HEK293T (cell line): ENCODE results near the gene TLCD2.

Source experiments
- BHLHE40 ChIP-seq: fragments of 450-650 bp; IDR thresholded peaks from 2 replicates; pipeline ENCODE4 v1.6.1; 2016; ENCODE audit warnings: mild to moderate bottlenecking, moderate library complexity, borderline replicate concordance
- FOXM1 ChIP-seq: fragments of 450-650 bp; IDR thresholded peaks from 2 replicates; pipeline ENCODE4 v1.6.1; 2017; ENCODE audit warnings: mild to moderate bottlenecking, borderline replicate concordance
- HDGF ChIP-seq: fragments of 450-650 bp; IDR thresholded peaks from 2 replicates; pipeline ENCODE4 v1.6.1; 2017; ENCODE audit warnings: antibody characterized with exemption, borderline replicate concordance
- LEF1 ChIP-seq: fragments of 450-650 bp; IDR thresholded peaks from 2 replicates; pipeline ENCODE4 v1.6.1; 2017; ENCODE audit warnings: mild to moderate bottlenecking, borderline replicate concordance
- NFRKB ChIP-seq: fragments of 450-650 bp; IDR thresholded peaks from 2 replicates; pipeline ENCODE4 v1.6.1; 2016; ENCODE audit warnings: mild to moderate bottlenecking, moderate library complexity
- SP1 ChIP-seq: fragments of 450-650 bp; IDR thresholded peaks from 2 replicates; pipeline ENCODE4 v1.6.1; 2017
- SUZ12 ChIP-seq: fragments of 450-650 bp; IDR thresholded peaks from 2 replicates; pipeline ENCODE4 v1.6.1; 2016; ENCODE audit warnings: mild to moderate bottlenecking

DNA sequence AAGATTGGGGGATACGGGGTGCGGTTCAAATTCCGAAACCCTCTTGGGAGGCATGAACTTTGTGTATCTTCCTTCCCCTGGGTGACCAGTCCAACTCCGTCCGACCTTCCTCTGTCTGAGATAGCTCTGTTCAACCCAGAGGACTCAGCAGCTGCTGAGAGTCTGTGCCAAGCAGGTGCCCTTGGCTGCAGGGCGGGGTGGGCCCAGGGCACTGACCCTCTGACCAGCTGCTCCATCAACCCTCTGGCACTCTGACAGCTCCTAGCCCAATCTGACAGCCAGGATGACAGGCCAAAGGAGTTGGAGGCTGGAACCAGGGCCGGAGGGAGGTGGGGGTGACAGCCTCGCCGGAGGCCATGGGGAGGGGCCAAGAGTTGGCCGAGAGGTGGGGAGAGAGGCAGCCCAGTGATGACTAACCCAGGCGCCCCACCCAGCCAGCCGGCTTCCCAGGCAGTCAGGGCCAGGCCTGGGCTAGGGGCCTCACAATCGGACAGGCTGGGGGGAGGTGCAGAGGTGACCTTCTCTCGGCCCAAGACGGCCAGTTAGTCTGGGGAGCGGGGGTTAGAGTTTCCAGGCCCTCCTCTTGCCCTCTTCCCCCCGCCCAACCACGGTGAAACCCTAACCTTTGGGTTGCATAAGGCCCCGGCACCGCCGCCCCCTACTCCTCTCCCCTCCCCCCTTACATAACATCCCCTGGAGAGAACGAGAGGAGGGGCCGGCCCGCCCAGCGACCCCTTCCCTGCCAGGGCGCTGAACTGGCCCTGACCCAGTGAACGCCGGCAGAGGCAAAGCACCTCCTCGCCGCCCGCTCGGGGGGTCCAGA, 5.0 kb upstream of the TLCD2 start:
- TF ChIP-seq NFRKB (no peak), SP1 (no peak), BHLHE40 (no peak), FOXM1 (no peak), HDGF (no peak), SUZ12 (no peak), LEF1 (no peak)
